Adrenal gland (tissue), 12 donors: ENCODE data around the gene DHODH. TPM values are rescaled to one million over a fixed set of nuclear protein-coding genes. Genes with fewer than 3 reads are reported as not detected.
"Not testable (repeated sequence)": the region's sequence is repeated elsewhere in the genome, so short reads cannot be mapped to it uniquely, and the experiment has no call there.

Source experiments
- DNase-seq, 7 donors: peaks; one replicate each; pipeline ENCODE4 v3.0.0-alpha.2; 2019 to 2020
- H3K27ac ChIP-seq, 5 donors: fragments of 200-600 bp; sonication (generic) in 4 of 5; 1 replicate in 3 of 5; 2 replicates in 2 of 5; pipeline versions ENCODE4 v1.5.1 to v1.8.0; 2016 to 2020; ENCODE audit warnings: mild to moderate bottlenecking in 1 of 5
- H3K27me3 ChIP-seq: fragments of 200-600 bp; 2 replicates; pipeline ENCODE4 v1.8.0; 2021
- H3K36me3 ChIP-seq, 2 donors: fragments of 200-600 bp; replicated peaks in 1 of 2; 1 replicate in 1 of 2; 2 replicates in 1 of 2; pipeline versions ENCODE4 v1.5.1 to v1.8.0; 2018 to 2022
- H3K4me1 ChIP-seq, 2 donors: fragments of 200-600 bp; replicated peaks in 1 of 2; 1 replicate in 1 of 2; 2 replicates in 1 of 2; pipeline versions ENCODE4 v1.5.1 to v1.8.0; 2018 to 2021
- H3K4me3 ChIP-seq, 4 donors: fragments of 200-600 bp; sonication (generic) in 3 of 4; one replicate each; pipeline ENCODE4 v1.5.1; 2016 to 2018
- H3K9me3 ChIP-seq, 3 donors: fragments of 200-600 bp; sonication (generic) in 1 of 3; replicated peaks in 1 of 3; 1 replicate in 2 of 3; 2 replicates in 1 of 3; pipeline versions ENCODE4 v1.5.1 to v1.8.0; 2016 to 2021
- POLR2A ChIP-seq, 2 donors: fragments of 450-650 bp; IDR thresholded peaks; one replicate each; pipeline ENCODE4 v1.6.1; 2017; ENCODE audit warnings: antibody characterized with exemption in 2 of 2, mild to moderate bottlenecking in 2 of 2, moderate library complexity in 1 of 2
- WGBS, 4 donors: extraction: QIAGEN DNeasy Blood & Tissue Kit in 2 of 4; methylation state at CpG; one replicate each; pipeline versions ENCODE4 v1.1.5 to v1.1.7; 2013 to 2017; 5-methylcytosine and 5-hydroxymethylcytosine counted together
- intact Hi-C, 2 donors: fragments of 100-400 bp; cut with DNase I; formaldehyde crosslinking; loops; one replicate each; pipeline versions ENCODE4 v1.14.1 to v1.15.0; 2022 to 2023
- polyA plus RNA-seq, 3 donors: library from polyadenylated mRNA; stranded (reverse); fragments of 200-250 nt in 2 of 3; fragments of 350-450 nt in 1 of 3; fragmentation: Illumina TruSeq in 1 of 3; extraction: RNeasy Lipid Tissue Mini Kit (QIAGEN cat#74804) in 1 of 3; gene quantifications; one replicate each; pipeline ENCODE4 v1.2.3, GENCODE V29; 2013 to 2014
- total RNA-seq, 9 donors: library from RNA; depleted of rRNA in 4 of 9; stranded (reverse); fragments of >200 nt in 4 of 9; fragments of 120-200 nt in 1 of 9; fragmentation: NEBNext Ultra II Directional in 1 of 9; extraction: Animal tissue kit (Norgen Biotek cat#: 25700) in 1 of 9; gene quantifications; one replicate each; pipeline versions ENCODE4 v1.1.0 to v1.2.4, GENCODE V29; 2013 to 2023
- TF ChIP-seq, protein P1 (sequence below), 6 experiments: fragments of 450-650 bp in 4 of 6; fragments of 200-600 bp in 2 of 6; sonication (generic) in 1 of 6; IDR thresholded peaks; 1 replicate in 5 of 6; 2 replicates in 1 of 6; pipeline versions ENCODE4 v1.5.1 to v1.8.0; 2016 to 2021; ENCODE audit warnings: antibody characterized with exemption in 6 of 6, mild to moderate bottlenecking in 2 of 6, moderate library complexity in 1 of 6
- donor health status: healthy with polysubstance abuse.
- donor health status: Bipolar disorder and iron deficiency.
- donor health status: DM: yes; HTN: yes; CAD: no.
- donor health status: DM: no; HTN: no; CAD: no.
- donor health status: DM: no; HTN: no; CAD: no.
- donor health status: DM: yes; HTN: yes; CAD: no.

Gene DHODH
- total and polyA plus RNA-seq, 12 donors, result 1.9 to 11.3 (median 7.9) TPM

DNA sequence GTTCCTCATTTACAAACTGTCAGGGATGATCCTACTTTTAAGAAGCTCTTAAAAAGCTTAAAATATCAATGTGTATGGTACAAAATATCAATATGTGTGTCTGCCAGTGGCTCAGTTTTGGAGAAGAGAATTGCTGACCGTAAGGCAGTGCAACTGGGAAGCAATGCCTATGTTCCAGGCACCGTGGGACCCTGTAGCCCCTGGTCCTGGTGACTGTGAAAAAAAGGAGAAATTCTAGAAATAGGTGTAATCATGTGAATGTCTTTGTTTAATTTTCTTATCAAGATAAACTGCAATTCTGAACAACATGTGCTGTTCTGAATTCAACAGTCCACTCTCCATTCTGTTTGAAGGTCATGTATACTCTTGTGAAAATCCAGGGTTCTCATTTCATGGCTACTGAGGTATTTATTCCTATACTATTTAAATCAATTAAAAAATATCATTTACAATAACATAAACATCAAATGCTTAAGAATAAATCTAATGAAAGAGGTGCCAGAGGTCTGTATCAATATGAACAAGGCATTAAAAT, 36.3 kb downstream of the DHODH start:
- Histone ChIP-seq H3K27ac (no peak overlapping the region), H3K4me3 (no peak overlapping the region), H3K9me3 (no peaks in the 10 kb centered on the region), H3K36me3 (no peaks in the 10 kb centered on the region), H3K4me1 (no peaks in the 10 kb centered on the region), H3K27me3 (no peaks in the 10 kb centered on the region)
- DNase-seq, result no peak
- TF ChIP-seq POLR2A (IDR thresholded peaks at IDR 0.05), result no peak
- TF ChIP-seq, protein P1, sequence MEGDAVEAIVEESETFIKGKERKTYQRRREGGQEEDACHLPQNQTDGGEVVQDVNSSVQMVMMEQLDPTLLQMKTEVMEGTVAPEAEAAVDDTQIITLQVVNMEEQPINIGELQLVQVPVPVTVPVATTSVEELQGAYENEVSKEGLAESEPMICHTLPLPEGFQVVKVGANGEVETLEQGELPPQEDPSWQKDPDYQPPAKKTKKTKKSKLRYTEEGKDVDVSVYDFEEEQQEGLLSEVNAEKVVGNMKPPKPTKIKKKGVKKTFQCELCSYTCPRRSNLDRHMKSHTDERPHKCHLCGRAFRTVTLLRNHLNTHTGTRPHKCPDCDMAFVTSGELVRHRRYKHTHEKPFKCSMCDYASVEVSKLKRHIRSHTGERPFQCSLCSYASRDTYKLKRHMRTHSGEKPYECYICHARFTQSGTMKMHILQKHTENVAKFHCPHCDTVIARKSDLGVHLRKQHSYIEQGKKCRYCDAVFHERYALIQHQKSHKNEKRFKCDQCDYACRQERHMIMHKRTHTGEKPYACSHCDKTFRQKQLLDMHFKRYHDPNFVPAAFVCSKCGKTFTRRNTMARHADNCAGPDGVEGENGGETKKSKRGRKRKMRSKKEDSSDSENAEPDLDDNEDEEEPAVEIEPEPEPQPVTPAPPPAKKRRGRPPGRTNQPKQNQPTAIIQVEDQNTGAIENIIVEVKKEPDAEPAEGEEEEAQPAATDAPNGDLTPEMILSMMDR (IDR thresholded peaks at IDR 0.05), result no peak
- 63 to 95% (median 76%) methylated on average over 2 of the region's 2 CpGs for WGBS, 4 donors
- intact Hi-C loops, result no loop called here

DNA sequence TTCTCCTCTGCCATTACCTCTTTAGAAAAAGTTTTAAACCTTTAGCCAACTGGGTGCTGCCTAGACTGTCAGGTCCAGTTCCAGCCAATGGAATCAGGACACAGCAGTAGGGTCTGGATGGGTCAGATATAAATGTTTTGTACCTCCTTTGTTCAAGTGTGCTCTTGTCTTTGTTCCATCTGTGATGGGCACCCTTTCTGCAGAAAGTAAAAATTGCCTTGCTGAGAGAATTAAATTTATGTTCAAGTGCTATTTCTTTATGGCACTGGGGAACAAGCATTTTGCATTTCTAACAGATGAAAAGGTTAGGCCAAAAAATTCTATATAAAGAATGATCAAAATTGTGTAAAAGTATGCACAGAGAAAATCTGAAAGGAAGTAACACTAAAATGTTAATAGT, 40.6 kb downstream of the DHODH start:
- Histone ChIP-seq H3K4me3 (no peak overlapping the region), H3K27ac (no peak overlapping the region), H3K4me1 (no peaks in the 10 kb centered on the region), H3K36me3 (no peaks in the 10 kb centered on the region), H3K27me3 (no peaks in the 10 kb centered on the region), H3K9me3 (no peaks in the 10 kb centered on the region)
- TF ChIP-seq, protein P1 (IDR thresholded peaks at IDR 0.05), result no peak
- TF ChIP-seq POLR2A (IDR thresholded peaks at IDR 0.05), result no peak
- intact Hi-C loops, result no loop called here
- no peak for DNase-seq

DNA sequence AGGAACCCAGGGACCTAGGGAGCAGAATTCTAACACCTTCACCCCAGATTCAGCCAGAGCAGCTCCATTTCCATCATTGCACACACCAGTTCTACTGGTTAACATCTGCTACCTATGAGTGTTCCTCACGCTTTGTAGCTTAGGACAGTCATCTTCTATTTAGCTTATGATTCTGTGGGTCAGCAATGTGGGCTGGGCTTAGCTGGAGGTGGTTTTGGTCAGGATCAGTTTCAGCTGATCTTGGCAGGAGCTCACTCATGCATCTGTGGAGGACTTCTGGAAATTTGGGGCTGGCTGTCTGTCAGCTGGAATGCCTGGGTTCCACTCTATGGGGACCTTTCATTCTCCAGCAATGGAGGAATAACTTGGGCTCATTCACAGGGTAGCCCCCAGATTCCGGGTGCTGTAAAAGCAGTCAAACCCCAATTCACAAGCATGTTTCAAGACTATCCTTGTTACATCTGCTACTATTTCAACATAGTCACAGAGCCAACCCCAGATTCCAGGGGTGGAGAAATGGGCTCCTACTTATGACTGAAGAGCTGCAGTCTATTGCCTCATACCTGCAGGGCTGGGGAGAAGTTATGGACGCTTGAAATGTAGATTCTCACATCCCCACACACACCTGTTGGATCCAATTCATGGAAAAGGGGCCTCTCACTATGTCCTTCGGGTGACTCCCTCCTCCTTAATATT, 42.4 kb downstream of the DHODH start:
- no peaks in the 10 kb centered on the region for H3K27me3 ChIP-seq
- no peaks in the 10 kb centered on the region for H3K36me3 ChIP-seq
- 75 to 83% (median 75%) methylated on average over 4 of the region's 4 CpGs for WGBS, 4 donors
- H3K4me3 ChIP-seq, result no peak overlapping the region
- DNase-seq, result no peak
- no peak overlapping the region for H3K27ac ChIP-seq
- no peaks in the 10 kb centered on the region for H3K9me3 ChIP-seq
- intact Hi-C loops, result no loop called here
- no peak for TF ChIP-seq POLR2A (IDR thresholded peaks at IDR 0.05)
- TF ChIP-seq, protein P1 (IDR thresholded peaks at IDR 0.05), result no peak
- no peaks in the 10 kb centered on the region for H3K4me1 ChIP-seq

DNA sequence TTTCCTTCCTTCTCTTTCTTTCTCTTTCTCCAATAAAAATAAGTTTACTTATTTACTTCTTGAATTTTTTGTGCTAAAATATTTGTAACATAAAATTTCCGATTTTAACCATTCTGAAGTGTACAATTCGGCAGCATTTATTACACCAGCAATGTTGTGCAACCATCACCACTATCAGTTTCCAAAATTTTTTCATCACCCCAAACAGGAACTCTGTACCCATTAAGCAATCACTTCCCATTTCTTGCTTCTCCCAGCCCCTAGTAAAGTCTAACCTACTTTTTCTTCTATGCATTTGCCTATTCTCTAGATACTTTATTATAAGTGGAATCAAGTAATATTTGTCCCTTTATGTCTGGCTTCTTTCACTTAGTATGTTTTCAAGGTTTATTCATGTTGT, 43.3 kb downstream of the DHODH start:
- no peaks in the 10 kb centered on the region for H3K27me3 ChIP-seq
- DNase-seq, result no peak
- H3K4me3 ChIP-seq, result no peak overlapping the region
- WGBS, 4 donors, result 59 to 77% (median 63%) methylated on average over 2 of the region's 2 CpGs
- H3K4me1 ChIP-seq, result no peaks in the 10 kb centered on the region
- intact Hi-C loops, result no loop called here
- H3K27ac ChIP-seq, result no peak overlapping the region
- no peak for TF ChIP-seq POLR2A (IDR thresholded peaks at IDR 0.05)
- TF ChIP-seq, protein P1 (IDR thresholded peaks at IDR 0.05), result no peak
- H3K9me3 ChIP-seq, result no peaks in the 10 kb centered on the region
- H3K36me3 ChIP-seq, result no peaks in the 10 kb centered on the region

DNA sequence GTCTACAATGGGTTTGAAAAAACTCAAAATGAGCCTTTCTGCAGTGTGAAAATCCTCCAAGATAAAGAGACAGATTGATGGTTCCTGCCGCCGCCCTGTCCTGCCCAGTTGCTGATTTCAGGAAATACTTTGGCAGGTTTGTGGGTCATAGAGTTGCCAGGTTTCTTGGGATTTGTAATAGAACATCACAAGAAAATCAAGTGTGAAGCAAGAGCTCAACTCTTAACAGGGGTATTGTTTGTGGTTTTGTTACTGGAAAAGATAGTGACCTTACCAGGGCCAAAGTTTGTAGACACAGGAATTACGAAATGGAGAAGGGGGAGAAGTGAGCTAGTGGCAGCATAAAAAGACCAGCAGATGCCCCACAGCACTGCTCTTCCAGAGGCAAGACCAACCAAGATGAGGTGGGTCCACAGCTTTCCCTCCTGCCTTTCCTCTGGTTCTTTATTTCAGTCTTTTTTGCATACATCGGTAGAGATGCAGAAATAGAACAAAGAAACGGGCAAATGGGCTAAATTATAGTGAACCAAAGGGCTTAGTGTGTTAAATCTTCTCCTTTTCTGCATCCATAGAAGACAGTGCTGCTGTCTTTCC, 45.8 kb downstream of the DHODH start, which contains the start of gene HP:
Gene HP, plus strand, starts transcription at position 252 of the 594 bp plus-strand sequence. Its CDS starts 148 bp downstream, at position 400.
- H3K36me3 ChIP-seq, H3K27me3 ChIP-seq, H3K9me3 ChIP-seq, H3K4me3 ChIP-seq, intact Hi-C loops, H3K4me1 ChIP-seq: not testable (repeated sequence)
- H3K27ac ChIP-seq, result peak within 1 kb of the TSS in 1 of 5 donors; percentile 4
- 67 to 79% (median 69%) methylated on average over 5 of the region's 5 CpGs for WGBS, 4 donors
- peak in 1 of 7 donors; percentile 19 for DNase-seq
